Stimulated activated effector memory CD8-positive, alpha-beta T cell treated with anti-CD3 and anti-CD28 coated beads, Interleukin-12 subunit alpha, Interleukin-12 subunit beta, amount 100 ng/mL, for 72 hours (primary cell): Measurements from ENCODE around the gene CPTP.

ENCODE experiments used
- ATAC-seq: fragments of 150-1000 bp; cut with Tn5 transposase; 2 replicates; pipeline ENCODE4 v1.10.0; 2021
- DNase-seq, 2 donors: peaks; one replicate each; pipeline ENCODE4 v3.0.0; 2021 to 2022; ENCODE audit warnings: low spot score in 2 of 2
- H3K27ac Mint-ChIP-seq: one replicate; pipeline ENCODE4 v1.8.0; 2022; ENCODE audit warnings: mild to moderate bottlenecking, mixed read lengths
- H3K36me3 Mint-ChIP-seq: one replicate; pipeline ENCODE4 v1.8.0; 2022; ENCODE audit warnings: mild to moderate bottlenecking, mixed read lengths
- H3K4me1 Mint-ChIP-seq: one replicate; pipeline ENCODE4 v1.8.0; 2022; ENCODE audit warnings: mixed read lengths
- H3K4me3 Mint-ChIP-seq: one replicate; pipeline ENCODE4 v1.8.0; 2022; ENCODE audit warnings: mild to moderate bottlenecking, mixed read lengths
- H3K9me3 Mint-ChIP-seq: one replicate; pipeline ENCODE4 v1.8.0; 2022; ENCODE audit warnings: mixed read lengths

The CPTP gene

DNA sequence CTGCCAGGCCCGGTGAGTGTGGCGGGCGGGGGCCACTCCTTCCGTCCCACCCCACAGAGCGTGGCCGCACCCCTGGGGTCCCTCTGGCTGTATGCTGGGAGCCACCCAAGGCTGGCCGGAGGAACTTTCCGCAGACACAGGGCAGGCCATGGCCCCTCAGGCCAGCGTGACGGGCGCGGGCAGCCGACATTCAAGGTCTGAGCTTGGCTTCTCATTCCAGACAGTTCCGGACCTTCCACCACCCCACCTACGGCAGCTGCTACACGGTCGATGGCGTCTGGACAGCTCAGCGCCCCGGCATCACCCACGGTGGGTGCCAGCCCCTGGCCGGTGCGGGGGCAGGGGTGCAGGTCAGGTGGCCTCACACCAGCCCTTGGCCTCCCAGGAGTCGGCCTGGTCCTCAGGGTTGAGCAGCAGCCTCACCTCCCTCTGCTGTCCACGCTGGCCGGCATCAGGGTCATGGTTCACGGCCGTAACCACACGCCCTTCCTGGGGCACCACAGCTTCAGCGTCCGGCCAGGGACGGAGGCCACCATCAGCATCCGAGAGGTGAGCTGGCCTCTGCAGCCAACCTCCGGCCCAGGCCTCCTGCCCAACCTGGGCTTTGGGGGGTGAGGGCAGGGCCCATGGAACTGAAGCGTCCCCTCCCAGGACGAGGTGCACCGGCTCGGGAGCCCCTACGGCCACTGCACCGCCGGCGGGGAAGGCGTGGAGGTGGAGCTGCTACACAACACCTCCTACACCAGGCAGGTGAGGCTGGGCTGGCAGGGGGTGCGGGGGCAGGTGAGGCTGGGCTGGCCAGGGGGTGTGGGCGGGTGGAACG is 37.1 kb upstream of the CPTP start:
- Mint-ChIP-seq H3K4me3 (no peak overlapping the region), H3K36me3 (peaks cover 12% of the 10 kb centered on the region), H3K27ac (no peak overlapping the region), H3K4me1 (peaks cover 20% of the 10 kb centered on the region), H3K9me3 (no peaks in the 10 kb centered on the region)
- ATAC-seq: no peak
- no peak for DNase-seq

DNA sequence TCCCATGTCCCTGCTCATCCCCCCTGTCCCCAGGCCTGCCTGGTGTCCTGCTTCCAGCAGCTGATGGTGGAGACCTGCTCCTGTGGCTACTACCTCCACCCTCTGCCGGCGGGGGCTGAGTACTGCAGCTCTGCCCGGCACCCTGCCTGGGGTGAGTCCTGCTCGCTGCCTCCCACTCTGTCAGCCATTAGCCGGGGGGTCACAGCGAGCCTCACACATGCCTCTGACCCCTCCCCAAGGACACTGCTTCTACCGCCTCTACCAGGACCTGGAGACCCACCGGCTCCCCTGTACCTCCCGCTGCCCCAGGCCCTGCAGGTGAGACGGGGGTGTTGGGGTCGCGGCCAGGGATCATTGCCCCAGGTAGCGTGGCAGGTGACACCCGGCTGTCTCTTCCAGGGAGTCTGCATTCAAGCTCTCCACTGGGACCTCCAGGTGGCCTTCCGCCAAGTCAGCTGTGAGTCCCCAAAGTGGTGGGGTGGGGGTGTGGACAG is 34.3 kb upstream of the CPTP start:
- peak; percentile 66 to 77 for DNase-seq
- peaks cover 5% of the 10 kb centered on the region for H3K36me3 Mint-ChIP-seq
- no peak overlapping the region for H3K4me3 Mint-ChIP-seq
- peak; percentile 57 for ATAC-seq
- H3K27ac Mint-ChIP-seq: peak overlapping the region; percentile 14
- no peaks in the 10 kb centered on the region for H3K9me3 Mint-ChIP-seq
- H3K4me1 Mint-ChIP-seq: peaks cover 6% of the 10 kb centered on the region

DNA sequence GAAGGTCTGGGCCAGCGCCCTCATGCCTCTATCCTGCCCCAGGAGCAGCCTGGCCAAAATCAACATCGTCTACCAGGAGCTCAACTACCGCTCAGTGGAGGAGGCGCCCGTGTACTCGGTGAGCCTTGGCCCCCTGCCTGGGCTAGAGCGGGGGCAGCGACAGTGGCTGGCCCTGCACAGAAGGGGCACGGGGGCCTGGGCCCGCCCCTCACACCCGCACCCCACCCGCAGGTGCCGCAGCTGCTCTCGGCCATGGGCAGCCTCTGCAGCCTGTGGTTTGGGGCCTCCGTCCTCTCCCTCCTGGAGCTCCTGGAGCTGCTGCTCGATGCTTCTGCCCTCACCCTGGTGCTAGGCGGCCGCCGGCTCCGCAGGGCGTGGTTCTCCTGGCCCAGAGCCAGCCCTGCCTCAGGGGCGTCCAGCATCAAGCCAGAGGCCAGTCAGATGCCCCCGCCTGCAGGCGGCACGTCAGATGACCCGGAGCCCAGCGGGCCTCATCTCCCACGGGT is 33.5 kb upstream of the CPTP start:
- no peaks in the 10 kb centered on the region for H3K9me3 Mint-ChIP-seq
- H3K4me1 Mint-ChIP-seq: peaks cover 6% of the 10 kb centered on the region
- DNase-seq (no peak), ATAC-seq (no peak)
- H3K4me3 Mint-ChIP-seq: no peak overlapping the region
- H3K36me3 Mint-ChIP-seq: peaks cover 5% of the 10 kb centered on the region
- H3K27ac Mint-ChIP-seq: peak overlapping the region; percentile 14

DNA sequence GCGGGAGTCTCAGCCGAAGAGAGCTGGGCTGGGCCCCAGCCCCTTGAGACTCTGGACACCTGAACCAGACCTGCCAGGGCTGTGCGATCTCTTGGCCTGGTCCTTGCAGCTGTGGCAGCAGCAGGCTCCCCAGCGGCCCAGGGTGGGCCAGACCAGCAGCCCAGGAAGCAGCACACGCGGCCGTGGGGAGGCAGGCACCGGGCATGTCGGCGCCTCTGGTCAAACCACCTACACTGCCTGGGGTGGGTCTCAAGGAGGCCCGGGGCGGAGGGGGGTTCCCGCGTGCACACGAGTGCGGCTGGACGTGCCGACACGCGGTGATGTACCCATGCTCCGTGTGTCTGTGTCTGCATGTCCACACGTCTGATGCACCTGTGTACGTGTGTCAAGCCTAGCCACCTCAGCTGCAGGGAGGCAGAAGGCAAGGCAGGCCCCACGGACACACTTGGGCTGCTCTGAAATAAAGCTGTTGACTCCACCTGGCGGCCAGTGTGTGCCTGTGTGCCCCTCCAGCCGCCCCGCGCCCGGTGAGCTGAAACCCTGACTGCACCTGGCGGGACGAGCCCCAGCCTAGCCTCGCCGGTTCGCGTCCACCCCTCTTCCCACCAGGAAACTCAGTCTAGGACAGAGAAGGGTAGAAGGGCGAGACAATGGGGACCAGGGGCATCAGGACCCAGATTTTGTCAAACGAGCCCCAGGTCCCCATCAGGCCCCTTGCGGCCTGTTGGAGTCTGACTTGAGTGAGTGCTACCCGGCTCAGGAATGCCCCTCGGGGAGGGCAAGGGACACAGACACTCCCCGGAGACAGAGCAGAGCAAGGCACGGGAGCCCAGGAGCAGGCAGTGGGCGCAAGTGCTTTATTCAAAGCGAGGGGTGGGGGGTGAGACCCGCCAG is 32.8 kb upstream of the CPTP start:
- DNase-seq (peak in 1 of 2 donors; percentile 72), ATAC-seq (peak; percentile 79)
- Mint-ChIP-seq H3K4me1 (peaks cover 6% of the 10 kb centered on the region), H3K4me3 (no peak overlapping the region), H3K9me3 (no peaks in the 10 kb centered on the region), H3K36me3 (peaks cover 5% of the 10 kb centered on the region), H3K27ac (no peak overlapping the region)

DNA sequence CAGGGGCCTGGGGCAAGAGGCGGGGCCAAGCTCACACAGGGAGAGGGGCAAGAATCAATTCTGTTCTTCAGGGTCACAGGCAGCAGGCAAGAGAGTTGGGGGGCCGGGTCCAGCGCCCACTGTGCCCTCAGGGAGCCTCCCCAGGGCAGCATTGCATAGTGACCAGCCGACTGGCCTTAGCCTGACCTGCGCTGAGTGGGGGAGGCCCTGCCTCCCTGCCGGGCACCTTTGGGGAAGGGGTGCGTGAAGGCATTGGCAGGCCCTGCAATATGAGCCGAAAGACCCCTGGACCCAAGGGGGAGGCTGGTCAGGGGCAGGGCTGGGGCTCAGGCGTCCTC is 32.2 kb upstream of the CPTP start:
- no peak for ATAC-seq
- Mint-ChIP-seq H3K4me1 (peaks cover 6% of the 10 kb centered on the region), H3K27ac (no peak overlapping the region)

DNA sequence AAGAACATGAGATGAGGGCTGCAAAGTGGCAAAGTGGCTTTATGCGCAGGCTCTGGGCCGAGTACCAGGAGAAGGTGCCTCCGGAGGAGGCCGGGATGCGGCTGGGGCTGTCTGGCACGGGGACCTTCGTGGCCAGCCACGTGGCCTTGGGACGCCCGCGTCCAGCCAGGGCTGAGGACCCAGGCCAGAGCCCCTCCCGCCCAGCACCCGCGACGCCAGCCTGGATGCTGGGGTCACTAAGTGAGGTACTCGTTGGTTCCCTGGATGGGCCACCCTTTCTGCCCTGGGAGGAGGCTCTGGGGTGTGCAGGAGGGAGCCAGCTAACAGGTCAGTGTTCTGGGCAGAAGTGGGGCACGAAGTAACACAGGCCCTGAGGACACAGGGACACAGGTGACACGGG is 31.8 kb upstream of the CPTP start:
- H3K4me3 Mint-ChIP-seq: no peak overlapping the region
- no peak overlapping the region for H3K27ac Mint-ChIP-seq
- no peak for DNase-seq
- H3K4me1 Mint-ChIP-seq: peaks cover 6% of the 10 kb centered on the region
- no peaks in the 10 kb centered on the region for H3K9me3 Mint-ChIP-seq
- peaks cover 5% of the 10 kb centered on the region for H3K36me3 Mint-ChIP-seq
- no peak for ATAC-seq

More for the DNA sequence above, 32.2 kb upstream of the CPTP start:
- Mint-ChIP-seq H3K9me3 (no peaks in the 10 kb centered on the region), H3K4me3 (no peak overlapping the region), H3K36me3 (peaks cover 5% of the 10 kb centered on the region)
- no peak for DNase-seq

DNA sequence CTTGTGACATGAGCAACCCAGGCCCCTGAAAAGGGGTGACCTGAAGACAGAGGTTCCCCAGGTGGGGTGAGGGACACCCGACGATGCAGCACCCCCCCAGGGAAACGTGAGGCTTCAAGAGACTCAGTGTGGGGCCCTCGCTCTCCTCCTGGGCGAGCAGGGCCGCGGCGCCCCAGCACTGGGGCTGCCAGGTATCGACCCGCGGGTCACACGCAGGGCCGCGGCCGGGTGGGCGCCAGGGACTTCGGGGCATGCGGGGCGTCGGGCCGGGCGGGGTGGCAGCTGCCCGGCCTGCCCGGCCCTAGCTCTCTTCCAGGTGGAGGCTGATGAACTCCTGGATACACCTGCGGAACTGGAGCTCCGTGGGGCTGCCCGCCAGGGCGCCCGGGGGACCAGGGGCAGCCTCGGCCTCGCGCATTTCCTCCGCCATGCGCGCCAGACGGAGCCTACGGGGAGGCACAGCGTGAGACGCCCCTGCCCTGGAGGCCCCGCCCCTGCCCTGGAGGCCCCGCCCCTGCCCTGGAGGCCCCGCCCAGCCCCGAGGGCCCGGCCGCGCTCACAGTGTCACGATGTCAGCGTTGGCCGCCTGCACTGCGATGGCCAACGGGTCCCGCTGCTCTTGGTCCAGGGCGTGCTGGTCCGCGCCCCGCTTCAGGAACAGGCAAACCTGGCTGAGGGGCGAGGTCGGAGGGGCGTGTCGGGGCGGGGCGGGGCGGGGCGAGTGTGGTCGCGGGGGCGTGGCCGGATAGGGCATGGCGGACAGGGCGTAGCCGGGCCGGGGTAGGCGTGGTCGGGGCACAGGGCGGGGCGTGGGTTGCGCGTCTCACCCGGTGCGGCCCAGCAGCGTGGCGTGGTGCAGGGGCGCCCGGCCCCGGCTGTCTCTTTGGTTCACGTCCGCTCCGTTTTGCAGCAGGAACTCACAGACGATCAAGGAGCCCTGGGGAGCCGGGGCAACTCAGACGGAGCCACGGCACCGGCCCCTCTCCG is 31.0 kb upstream of the CPTP start:
- H3K4me1 Mint-ChIP-seq: peaks cover 6% of the 10 kb centered on the region
- H3K36me3 Mint-ChIP-seq: peaks cover 5% of the 10 kb centered on the region
- ATAC-seq (no peak), DNase-seq (no peak)
- H3K27ac Mint-ChIP-seq: no peak overlapping the region
- H3K9me3 Mint-ChIP-seq: no peaks in the 10 kb centered on the region
- H3K4me3 Mint-ChIP-seq: no peak overlapping the region

DNA sequence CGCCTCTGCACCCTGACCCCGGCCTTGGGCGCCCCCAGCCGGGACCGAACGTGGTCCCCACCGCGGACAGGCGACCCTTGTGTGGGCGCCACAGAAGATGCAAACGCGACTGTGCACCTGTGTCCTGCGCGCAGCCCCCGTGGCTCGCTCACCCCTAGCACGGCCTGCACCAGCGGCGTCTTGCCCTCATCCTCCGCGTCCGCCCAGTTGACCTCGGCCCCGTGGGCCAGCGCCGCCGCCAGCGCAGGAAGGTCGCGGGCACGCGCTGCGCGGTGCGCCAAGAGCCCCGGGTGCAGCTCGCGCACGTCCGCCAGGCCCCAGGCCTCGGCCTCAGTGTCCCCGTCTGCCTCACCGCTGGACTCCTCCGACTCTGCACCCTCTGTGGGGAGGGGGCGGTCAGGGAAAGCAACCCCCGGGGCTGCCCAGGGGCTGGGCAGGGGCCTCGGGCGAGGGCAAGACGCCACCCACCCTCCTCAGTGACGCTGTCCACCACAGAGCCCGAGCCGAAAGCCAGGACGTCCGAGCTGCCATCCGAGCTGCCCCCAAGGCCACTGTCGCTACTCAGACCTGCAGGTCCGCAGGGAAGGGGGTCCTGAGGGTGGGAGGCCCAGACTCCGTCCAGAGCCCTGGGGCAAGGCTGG is 30.2 kb upstream of the CPTP start:
- H3K9me3 Mint-ChIP-seq: no peaks in the 10 kb centered on the region
- peaks cover 5% of the 10 kb centered on the region for H3K36me3 Mint-ChIP-seq
- H3K4me1 Mint-ChIP-seq: peaks cover 6% of the 10 kb centered on the region
- ATAC-seq (no peak), DNase-seq (no peak)
- no peak overlapping the region for H3K4me3 Mint-ChIP-seq
- H3K27ac Mint-ChIP-seq: no peak overlapping the region

DNA sequence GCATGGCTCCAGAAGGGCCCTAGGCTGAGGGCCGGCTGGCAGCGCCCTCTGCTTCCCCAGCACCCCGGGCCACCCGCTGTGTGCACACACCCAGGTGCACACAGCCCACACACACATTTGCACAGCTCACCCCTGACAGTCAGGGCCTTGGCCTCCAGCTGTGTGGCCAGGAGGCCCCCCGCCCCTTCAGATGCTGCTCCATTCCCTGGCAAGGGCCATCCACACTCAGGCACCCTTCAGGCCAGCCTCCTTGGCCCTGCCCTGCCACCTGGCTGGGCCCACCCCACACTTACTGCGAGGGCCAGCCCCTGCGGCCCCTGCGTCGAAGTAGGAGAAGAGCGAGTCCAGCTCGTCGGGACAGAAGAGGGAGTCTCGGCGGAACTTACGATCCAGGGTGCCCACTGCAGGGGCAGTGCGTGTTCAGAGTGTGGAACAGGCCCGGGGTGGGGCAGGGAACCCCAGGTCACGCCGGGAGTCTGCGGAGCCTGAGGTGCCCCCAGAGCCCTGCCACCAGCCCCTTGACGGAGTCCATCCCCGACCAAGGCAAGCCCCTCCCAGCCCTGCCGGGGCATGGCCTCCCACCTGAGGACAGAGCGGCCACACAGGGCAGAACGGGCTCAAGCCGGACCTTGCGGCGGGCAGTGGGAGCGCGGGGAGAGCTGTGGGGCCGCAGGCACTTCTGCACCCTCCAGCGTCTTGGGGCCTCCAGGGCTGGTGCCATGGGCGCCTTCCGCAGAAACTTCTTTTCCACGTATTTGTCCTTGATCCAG is 29.3 kb upstream of the CPTP start:
- H3K36me3 Mint-ChIP-seq: peaks cover under 1% of the 10 kb centered on the region
- H3K4me1 Mint-ChIP-seq: peaks cover 9% of the 10 kb centered on the region
- ATAC-seq: no peak
- no peak overlapping the region for H3K4me3 Mint-ChIP-seq
- DNase-seq: no peak
- H3K27ac Mint-ChIP-seq: no peak overlapping the region
- H3K9me3 Mint-ChIP-seq: no peaks in the 10 kb centered on the region

DNA sequence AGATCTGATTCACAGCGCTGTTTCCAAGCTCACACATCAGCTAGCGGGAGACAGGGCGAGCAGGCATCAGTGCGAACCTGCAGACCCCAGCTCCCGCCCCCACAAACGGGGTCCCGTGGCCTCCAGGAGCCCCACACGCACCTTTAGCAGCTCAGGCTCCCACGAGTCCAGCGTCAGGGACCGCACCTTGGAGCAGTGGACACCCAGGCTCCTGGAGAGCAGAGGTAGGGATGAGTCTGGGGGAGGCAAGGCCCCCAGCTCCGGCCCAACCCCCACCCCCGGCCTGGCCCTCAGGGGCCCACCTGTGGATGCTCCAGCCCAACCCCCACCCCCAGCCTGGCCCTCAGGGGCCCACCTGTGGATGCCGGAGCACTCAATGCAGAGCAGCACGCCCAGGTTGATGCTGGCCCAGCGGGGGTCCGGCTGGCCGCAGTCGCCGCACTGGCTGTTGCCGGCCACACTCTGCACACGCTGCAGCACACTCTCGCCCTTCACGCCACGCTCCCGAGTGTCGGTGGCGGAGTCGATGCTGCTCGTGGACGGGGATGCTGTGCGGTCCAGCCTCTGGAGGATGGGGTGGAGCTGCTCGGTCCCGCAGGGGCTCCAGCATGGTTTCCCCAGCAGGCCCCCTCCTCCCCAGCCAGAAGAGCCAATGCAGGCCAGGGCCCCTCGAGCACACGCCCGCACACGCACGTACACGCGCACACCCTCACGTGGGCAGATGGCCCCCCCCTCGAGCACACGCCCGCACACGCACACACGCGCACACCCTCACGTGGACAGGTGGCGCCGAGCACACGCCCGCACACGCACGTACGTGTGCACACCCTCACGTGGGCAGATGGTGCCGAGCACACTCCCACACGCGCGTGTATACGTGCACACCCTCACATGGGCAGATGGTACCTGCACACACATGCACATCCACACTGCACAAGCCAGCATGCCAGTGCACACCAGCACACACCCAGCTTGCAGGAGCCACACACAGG is 28.2 kb upstream of the CPTP start:
- no peaks in the 10 kb centered on the region for H3K36me3 Mint-ChIP-seq
- DNase-seq (no peak), ATAC-seq (no peak)
- H3K4me3 Mint-ChIP-seq: no peak overlapping the region
- H3K9me3 Mint-ChIP-seq: no peaks in the 10 kb centered on the region
- no peak overlapping the region for H3K27ac Mint-ChIP-seq
- peaks cover 7% of the 10 kb centered on the region for H3K4me1 Mint-ChIP-seq

DNA sequence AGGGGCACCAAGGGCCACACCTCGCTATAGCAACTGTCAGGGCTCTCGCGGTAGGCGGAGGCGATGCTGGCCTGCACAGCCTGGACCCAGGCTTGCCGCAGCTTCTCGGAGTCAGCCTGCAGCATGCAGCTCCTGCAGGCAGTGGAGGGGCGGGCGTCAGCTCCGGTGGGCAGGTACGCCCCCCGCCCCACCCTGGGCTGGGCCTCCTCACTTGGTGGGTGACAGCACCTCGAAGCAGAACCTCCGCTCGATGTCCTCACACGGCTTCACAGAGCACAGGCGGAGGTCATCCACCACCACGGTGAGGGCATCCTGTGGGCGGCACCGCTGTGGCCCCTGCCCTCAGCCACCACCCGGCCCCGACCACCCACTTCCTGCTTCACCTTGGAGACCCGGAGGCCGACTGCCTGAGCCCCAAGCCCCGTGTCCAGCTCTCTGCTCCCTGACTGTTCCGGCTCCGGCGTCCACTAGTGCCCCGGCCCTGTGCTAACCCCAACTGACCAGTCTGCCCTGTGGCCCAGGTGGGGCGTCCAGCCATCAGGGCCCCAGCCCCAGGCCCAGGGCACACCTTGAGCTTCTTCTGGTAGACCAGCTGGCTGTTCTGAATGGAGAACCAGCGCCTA is 26.7 kb upstream of the CPTP start:
- H3K27ac Mint-ChIP-seq: no peak overlapping the region
- no peak for ATAC-seq
- no peaks in the 10 kb centered on the region for H3K36me3 Mint-ChIP-seq
- peaks cover 7% of the 10 kb centered on the region for H3K4me1 Mint-ChIP-seq
- no peak overlapping the region for H3K4me3 Mint-ChIP-seq
- DNase-seq: no peak
- H3K9me3 Mint-ChIP-seq: no peaks in the 10 kb centered on the region

DNA sequence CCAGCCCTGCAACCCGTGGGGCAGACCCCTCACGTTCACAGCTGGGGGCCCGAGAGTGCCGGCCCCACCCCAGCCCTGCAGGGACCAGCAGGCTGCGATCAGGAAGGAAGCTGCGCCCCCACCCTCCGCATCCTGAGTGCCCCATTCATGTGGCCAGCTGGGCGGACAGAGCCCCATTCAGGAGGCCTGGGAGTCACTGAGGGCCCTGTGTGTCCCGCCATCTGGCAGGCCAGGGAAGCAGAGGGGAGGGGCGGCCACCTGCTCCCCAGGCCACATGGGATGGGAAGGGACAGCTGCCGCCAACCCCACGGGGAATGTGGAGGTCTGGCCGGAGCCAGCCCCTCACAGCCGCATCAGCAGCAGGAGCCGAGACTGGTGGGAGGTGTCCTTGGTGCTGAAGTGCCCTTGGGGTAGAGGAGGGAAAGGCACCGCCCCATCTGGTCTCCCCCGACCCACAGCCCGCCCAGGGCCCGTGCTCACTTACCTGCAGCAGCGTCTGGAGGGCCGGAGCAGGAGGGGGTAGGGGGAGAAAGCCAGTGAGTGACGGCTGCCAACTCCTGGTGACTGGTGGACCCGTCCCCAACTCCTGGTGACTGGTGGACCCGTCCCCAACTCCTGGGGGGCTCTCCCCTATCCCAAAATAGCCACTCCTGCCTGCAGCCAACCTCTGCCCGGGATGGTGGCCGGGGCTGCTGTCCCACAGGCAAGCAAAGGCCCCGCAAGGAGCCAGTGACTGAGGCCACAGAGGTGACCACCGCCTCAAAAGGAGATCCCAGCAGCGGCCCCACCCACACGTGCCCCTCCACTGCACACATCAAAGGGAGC is 25.5 kb upstream of the CPTP start:
- no peaks in the 10 kb centered on the region for H3K9me3 Mint-ChIP-seq
- H3K4me3 Mint-ChIP-seq: no peak overlapping the region
- peaks cover 7% of the 10 kb centered on the region for H3K4me1 Mint-ChIP-seq
- DNase-seq (no peak), ATAC-seq (no peak)
- no peak overlapping the region for H3K27ac Mint-ChIP-seq
- no peaks in the 10 kb centered on the region for H3K36me3 Mint-ChIP-seq
